OCI-LY7 (cell line): Measurements from ENCODE around the gene HINT3. TPM values are rescaled to one million over a fixed set of nuclear protein-coding genes. Genes with fewer than 3 reads are reported as not detected.

Experiments used
- BruUV-seq: library from RNA; stranded (reverse); fragments of 400-500 nt; replicated peaks from 2 replicates; lab custom pipeline; 2021; lab: Mats Ljungman, UMichigan
- CTCF ChIA-PET: fragments of 300-600 bp; sonication (Branson Sonifier 250); formaldehyde crosslinking; loops from one replicate; lab custom pipeline; 2022; ENCODE audit warnings: antibody characterized with exemption; ENCODE audit not compliant: unreplicated experiment; lab: Charles Lee
- POLR2A ChIA-PET: fragments of 300-600 bp; sonication (Branson Sonifier 250); formaldehyde crosslinking; loops from one replicate; lab custom pipeline; 2022; ENCODE audit warnings: antibody characterized with exemption; lab: Charles Lee
- DNase-seq: peaks from one replicate; pipeline ENCODE4 v3.0.0-alpha.2; 2015; ENCODE audit warnings: low spot score
- H2AFZ ChIP-seq: fragments of 200-600 bp; sonication (generic), shearing (Covaris generic); 2 replicates; pipeline ENCODE4 v1.6.1; 2014; ENCODE audit warnings: mild to moderate bottlenecking, antibody characterized with exemption, low read length, moderate library complexity
- H3K27ac ChIP-seq: fragments of 200-600 bp; sonication (generic); 2 replicates; pipeline ENCODE4 v1.5.1; 2014; ENCODE audit warnings: mixed run types, low read depth, mild to moderate bottlenecking, moderate library complexity, low read length, inconsistent platforms; ENCODE audit not compliant: poor library complexity, severe bottlenecking
- H3K36me3 ChIP-seq: fragments of 200-600 bp; sonication (generic); 2 replicates; pipeline ENCODE4 v1.6.1; 2014; ENCODE audit warnings: mild to moderate bottlenecking, antibody characterized with exemption, low read length, moderate library complexity, mixed read lengths; ENCODE audit not compliant: insufficient read depth
- H3K4me1 ChIP-seq: fragments of 200-600 bp; sonication (generic); 2 replicates; pipeline ENCODE4 v1.5.1; 2014; ENCODE audit warnings: mild to moderate bottlenecking, low read length; ENCODE audit not compliant: insufficient read depth, poor library complexity, severe bottlenecking
- H3K4me2 ChIP-seq: fragments of 200-600 bp; sonication (generic); 2 replicates; pipeline ENCODE4 v1.6.1; 2014; ENCODE audit warnings: mild to moderate bottlenecking, low read length
- H3K4me3 ChIP-seq: fragments of 200-600 bp; sonication (generic); 2 replicates; pipeline ENCODE4 v1.5.1; 2014; ENCODE audit warnings: mild to moderate bottlenecking, low read depth, low read length; ENCODE audit not compliant: poor library complexity, severe bottlenecking
- H3K79me2 ChIP-seq: fragments of 200-600 bp; sonication (generic); 2 replicates; pipeline ENCODE4 v1.6.1; 2016; ENCODE audit warnings: low read depth, mild to moderate bottlenecking, low read length, moderate library complexity, mixed read lengths; ENCODE audit not compliant: insufficient read depth
- H3K9me2 ChIP-seq: fragments of 200-600 bp; sonication (generic); 2 replicates; pipeline ENCODE4 v1.6.1; 2016; ENCODE audit warnings: mild to moderate bottlenecking, low read length, mixed read lengths; ENCODE audit not compliant: insufficient read depth
- H3K9me3 ChIP-seq: fragments of 200-600 bp; sonication (generic); 2 replicates; pipeline ENCODE4 v1.6.1; 2014; ENCODE audit warnings: mild to moderate bottlenecking, mixed run types, low read length, mixed read lengths
- H4K20me1 ChIP-seq: fragments of 200-600 bp; sonication (generic); 2 replicates; pipeline ENCODE4 v1.6.1; 2014; ENCODE audit warnings: mild to moderate bottlenecking, antibody characterized with exemption, low read length, moderate library complexity, mixed read lengths; ENCODE audit not compliant: insufficient read depth
- EZH2phosphoT487 ChIP-seq: fragments of 200-600 bp; sonication (generic); IDR thresholded peaks from 2 replicates; pipeline ENCODE4 v1.6.1; 2018; ENCODE audit warnings: low read depth, borderline replicate concordance, mild to moderate bottlenecking, mixed run types, antibody characterized with exemption, low read length, moderate library complexity, mixed read lengths
- intact Hi-C: fragments of 100-400 bp; cut with micrococcal nuclease; formaldehyde crosslinking; loops from one replicate; pipeline ENCODE4 v1.10.0; 2022; ENCODE audit not compliant: unreplicated experiment
- total RNA-seq, 2 experiments: library from RNA; depleted of rRNA in 1 of 2; stranded (reverse); fragments of >200 nt in 1 of 2; shearing (Covaris generic) in 1 of 2; gene quantifications; 2 replicates each; pipeline ENCODE4 v1.2.3, GENCODE V29; 2014 to 2022
- TF ChIP-seq, protein P1 (sequence below): fragments of 200-600 bp; sonication (generic); conservative IDR thresholded peaks from 2 replicates; pipeline ENCODE4 v1.5.1; 2014; ENCODE audit warnings: mild to moderate bottlenecking, antibody characterized with exemption, low read length, moderate library complexity, mixed read lengths

The HINT3 gene
- total RNA-seq, 2 experiments from 2014 or later = 10.4 to 10.6 TPM

DNA sequence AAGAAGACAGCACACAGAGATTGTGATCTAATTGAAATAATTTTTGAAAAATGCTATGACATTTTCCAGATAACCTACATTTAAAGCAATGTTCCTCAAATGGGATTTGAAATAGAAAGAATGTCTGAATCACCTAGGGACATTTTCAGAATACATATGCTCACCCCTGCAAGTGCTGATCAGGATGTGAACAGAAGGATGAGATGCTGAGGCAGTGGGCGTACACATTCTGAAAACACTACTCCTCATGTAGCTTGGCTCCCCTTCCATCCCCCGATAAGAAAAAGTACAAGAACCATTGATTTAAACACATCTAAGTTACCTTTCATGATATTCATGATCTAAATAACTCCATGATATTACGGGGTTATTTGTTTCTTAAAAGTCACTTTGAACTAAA is 29.9 kb upstream of the HINT3 start:
- no peaks in the 10 kb centered on the region for H3K79me2 ChIP-seq
- peaks cover 86% of the 10 kb centered on the region for H3K36me3 ChIP-seq
- no peak overlapping the region for H3K4me3 ChIP-seq
- H3K9me3 ChIP-seq = no peaks in the 10 kb centered on the region
- H3K9me2 ChIP-seq = no peaks in the 10 kb centered on the region
- POLR2A ChIA-PET = no interaction called here
- no peak overlapping the region for H3K4me2 ChIP-seq
- no peaks in the 10 kb centered on the region for H4K20me1 ChIP-seq
- intact Hi-C loops = no loop called here
- H3K27ac ChIP-seq = no peak overlapping the region
- BruUV-seq = no TSS peak
- H2AFZ ChIP-seq = no peak overlapping the region
- CTCF ChIA-PET = no interaction called here
- no peak for TF ChIP-seq EZH2phosphoT487
- DNase-seq = no peak
- H3K4me1 ChIP-seq = no peaks in the 10 kb centered on the region

DNA sequence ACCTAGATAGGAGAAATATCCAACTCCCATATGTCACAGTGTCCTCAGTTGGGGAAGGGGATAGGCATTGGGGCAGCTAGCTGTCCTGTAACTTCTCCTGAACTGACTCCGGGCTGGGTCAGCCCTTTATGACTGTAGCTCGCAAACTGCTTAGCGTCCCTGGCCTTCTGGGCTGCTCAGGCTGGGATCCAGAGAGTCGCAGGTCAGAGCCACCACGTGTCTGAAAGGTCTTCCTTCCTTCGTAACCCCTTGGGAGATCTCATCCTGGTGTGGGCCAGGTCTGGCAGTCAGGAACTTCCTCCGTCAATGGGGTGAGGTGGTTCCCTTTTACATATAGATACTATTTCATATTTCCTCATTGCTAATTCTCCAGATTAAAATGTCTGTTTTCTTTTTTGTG is 28.8 kb upstream of the HINT3 start:
- Histone ChIP-seq H3K79me2 (no peaks in the 10 kb centered on the region), H3K4me2 (no peak overlapping the region), H4K20me1 (no peaks in the 10 kb centered on the region), H3K9me2 (no peaks in the 10 kb centered on the region), H3K36me3 (peaks cover 75% of the 10 kb centered on the region), H3K9me3 (no peaks in the 10 kb centered on the region), H2AFZ (no peak overlapping the region), H3K4me1 (no peaks in the 10 kb centered on the region), H3K4me3 (no peak overlapping the region), H3K27ac (no peak overlapping the region)
- ChIA-PET POLR2A (no interaction called here), CTCF (no interaction called here)
- DNase-seq = no peak
- intact Hi-C loops = no loop called here
- no TSS peak for BruUV-seq
- TF ChIP-seq, protein P1, sequence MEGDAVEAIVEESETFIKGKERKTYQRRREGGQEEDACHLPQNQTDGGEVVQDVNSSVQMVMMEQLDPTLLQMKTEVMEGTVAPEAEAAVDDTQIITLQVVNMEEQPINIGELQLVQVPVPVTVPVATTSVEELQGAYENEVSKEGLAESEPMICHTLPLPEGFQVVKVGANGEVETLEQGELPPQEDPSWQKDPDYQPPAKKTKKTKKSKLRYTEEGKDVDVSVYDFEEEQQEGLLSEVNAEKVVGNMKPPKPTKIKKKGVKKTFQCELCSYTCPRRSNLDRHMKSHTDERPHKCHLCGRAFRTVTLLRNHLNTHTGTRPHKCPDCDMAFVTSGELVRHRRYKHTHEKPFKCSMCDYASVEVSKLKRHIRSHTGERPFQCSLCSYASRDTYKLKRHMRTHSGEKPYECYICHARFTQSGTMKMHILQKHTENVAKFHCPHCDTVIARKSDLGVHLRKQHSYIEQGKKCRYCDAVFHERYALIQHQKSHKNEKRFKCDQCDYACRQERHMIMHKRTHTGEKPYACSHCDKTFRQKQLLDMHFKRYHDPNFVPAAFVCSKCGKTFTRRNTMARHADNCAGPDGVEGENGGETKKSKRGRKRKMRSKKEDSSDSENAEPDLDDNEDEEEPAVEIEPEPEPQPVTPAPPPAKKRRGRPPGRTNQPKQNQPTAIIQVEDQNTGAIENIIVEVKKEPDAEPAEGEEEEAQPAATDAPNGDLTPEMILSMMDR = no peak
- TF ChIP-seq EZH2phosphoT487 = no peak

DNA sequence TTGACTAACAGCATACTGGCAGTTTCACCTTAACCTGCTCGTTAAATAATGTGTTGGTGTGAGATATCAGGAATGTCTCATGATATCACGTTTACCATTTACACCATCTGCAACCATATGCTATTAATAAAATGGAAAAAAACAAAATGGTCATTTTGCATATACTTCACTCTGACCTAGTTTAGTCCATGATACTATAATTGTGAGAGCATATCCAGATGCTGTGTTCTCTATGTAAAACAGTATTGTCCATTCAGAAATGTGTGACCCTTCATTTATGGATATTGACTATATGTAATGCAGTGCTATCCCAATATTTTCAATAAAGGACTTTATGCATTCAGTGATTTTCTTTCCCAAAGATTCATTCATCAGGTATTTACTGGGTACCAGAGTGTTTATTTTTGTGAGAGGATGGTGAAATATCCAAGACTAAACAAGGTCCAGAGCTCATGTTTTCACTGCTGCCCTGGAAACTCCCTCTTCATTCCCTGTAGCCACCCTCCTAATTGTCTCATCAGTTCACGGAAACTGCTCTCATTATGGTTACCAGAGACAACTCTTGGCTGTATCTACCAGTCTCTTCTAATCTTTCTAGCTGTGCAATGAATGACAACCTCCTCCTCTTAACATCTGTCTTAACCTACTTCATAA is 25.7 kb upstream of the HINT3 start:
- no peaks in the 10 kb centered on the region for H3K9me2 ChIP-seq
- ChIA-PET POLR2A (no interaction called here), CTCF (no interaction called here)
- H3K36me3 ChIP-seq = peaks cover 49% of the 10 kb centered on the region
- no TSS peak for BruUV-seq
- no peak overlapping the region for H3K4me2 ChIP-seq
- H3K9me3 ChIP-seq = no peaks in the 10 kb centered on the region
- TF ChIP-seq, protein P1 = no peak
- TF ChIP-seq EZH2phosphoT487 = no peak
- no peaks in the 10 kb centered on the region for H4K20me1 ChIP-seq
- H3K4me3 ChIP-seq = no peak overlapping the region
- H3K4me1 ChIP-seq = no peaks in the 10 kb centered on the region
- intact Hi-C loops = no loop called here
- H3K27ac ChIP-seq = no peak overlapping the region
- no peak overlapping the region for H2AFZ ChIP-seq
- H3K79me2 ChIP-seq = no peaks in the 10 kb centered on the region
- no peak for DNase-seq
